Measurements from ENCODE around the gene MRTFA. TPM values are rescaled to one million over a fixed set of nuclear protein-coding genes. Genes with fewer than 3 reads are reported as not detected.

Gene MRTFA
- polyA plus RNA-seq, 1 of the 3 experiments (the other 2 are of a cell fraction): 5.8 TPM

- Histone ChIP-seq H3K9me3 (no peaks in the 10 kb centered on the region), H3K27me3 (ENCODE audit: insufficient read depth) (no peaks in the 10 kb centered on the region), H3K9ac (no peak overlapping the region), H3F3A (replicated peaks; ENCODE audit: insufficient read depth) (no peaks in the 10 kb centered on the region), H3K27ac (ENCODE audit: low read depth in 2 of 2, low read length in 1 of 2) (peak overlapping the region in 1 of 2 experiments; percentile 2; a peak in 1 of 4 replicates), H3K4me1 (ENCODE audit: control insufficient read depth in 1 of 2, insufficient read depth in 2 of 2, low read depth in 1 of 2, low read length in 1 of 2) (no peaks in the 10 kb centered on the region; a peak in 2 of 4 replicates), H3K36me3 (replicated peaks in 1 of 2; ENCODE audit: control insufficient read depth in 1 of 2, insufficient read depth in 2 of 2, low read length in 1 of 2) (no peaks in the 10 kb centered on the region), H4K20me1 (ENCODE audit: insufficient read depth) (no peaks in the 10 kb centered on the region), H2AFZ (ENCODE audit: low read depth) (no peak overlapping the region), H3K79me2 (ENCODE audit: insufficient read depth) (peaks cover 58% of the 10 kb centered on the region), H3K4me3 (ENCODE audit: low read depth in 2 of 2, low read length in 1 of 2) (no peak overlapping the region), H3K9me2 (no peaks in the 10 kb centered on the region), H3K4me2 (no peak overlapping the region)
- POLR2A ChIA-PET: no interaction called here
- CTCF ChIA-PET: no interaction called here
- DNase-seq: no peak
- TF ChIP-seq RCOR1 (IDR thresholded peaks at IDR 0.05; ENCODE audit: low read length): peak; percentile 12; the same call in 1 of the 2 replicates
- no peak for TF ChIP-seq EZH2phosphoT487 (IDR thresholded peaks at IDR 0.05; ENCODE audit: borderline replicate concordance, low read depth)
- peak; percentile 62 for TF ChIP-seq GATA2 (CRISPR knock-in tag; IDR thresholded peaks at IDR 0.05)
- WGBS (ENCODE audit: low lambda C conversion rate): 81% methylated on average over 1 of the region's 1 CpG
These were observed 169.5 kb downstream of the MRTFA start for GRCh38 chr22:40466976-40467375.

- WGBS (ENCODE audit: low lambda C conversion rate): 94% methylated on average over 5 of the region's 5 CpGs
- no peak overlapping the region for H3K4me3 ChIP-seq (ENCODE audit: low read depth in 2 of 2, low read length in 1 of 2)
- no peaks in the 10 kb centered on the region for H3F3A ChIP-seq (replicated peaks; ENCODE audit: insufficient read depth)
- H3K9ac ChIP-seq: no peak overlapping the region
- TF ChIP-seq FOSL2 (IDR thresholded peaks at IDR 0.05; ENCODE audit: borderline replicate concordance, low read depth) (no peak), FOXM1 (IDR thresholded peaks at IDR 0.05; ENCODE audit: low read depth) (no peak), TEAD4 (IDR thresholded peaks at IDR 0.05; ENCODE audit: borderline replicate concordance, insufficient read depth) (no peak), TAF1 (IDR thresholded peaks at IDR 0.05; ENCODE audit: borderline replicate concordance, low read depth, low read length) (no peak), GABPA (IDR thresholded peaks at IDR 0.05; ENCODE audit: low read depth) (no peak), USF2 (IDR thresholded peaks at IDR 0.05; ENCODE audit: borderline replicate concordance, low read depth, low read length) (no peak), MEF2A (IDR thresholded peaks at IDR 0.05; ENCODE audit: borderline replicate concordance, low read depth) (no peak), EP300 (IDR thresholded peaks at IDR 0.05; ENCODE audit: borderline replicate concordance in 1 of 2, low read depth in 1 of 2, low read length in 1 of 2) (no peak), TCF12 (IDR thresholded peaks at IDR 0.05) (no peak), NRF1 (IDR thresholded peaks at IDR 0.05; ENCODE audit: low read depth, low read length) (no peak), RAD21 (IDR thresholded peaks at IDR 0.05; ENCODE audit: low read length) (no peak), POLR2AphosphoS5 (IDR thresholded peaks at IDR 0.05; ENCODE audit: low read depth, low read length) (no peak), YY1 (IDR thresholded peaks at IDR 0.05; ENCODE audit: low read depth) (no peak), MXI1 (IDR thresholded peaks at IDR 0.05; ENCODE audit: low read depth, low read length) (no peak), RCOR1 (IDR thresholded peaks at IDR 0.05; ENCODE audit: low read length) (no peak), ELF1 (IDR thresholded peaks at IDR 0.05) (no peak), PBX3 (IDR thresholded peaks at IDR 0.05) (no peak)
- H3K9me3 ChIP-seq: no peaks in the 10 kb centered on the region
- no peaks in the 10 kb centered on the region for H3K27me3 ChIP-seq (ENCODE audit: insufficient read depth)
- no peak overlapping the region for H2AFZ ChIP-seq (ENCODE audit: low read depth)
- peaks cover 31% of the 10 kb centered on the region for H3K79me2 ChIP-seq (ENCODE audit: insufficient read depth)
- CTCF ChIA-PET: interaction anchor here (0.8 kb wide), 1 partner anchor 26 kb away, joined by 3 read pairs; no protein-coding TSS in a partner anchor
- peaks cover 0 to 4% of the 10 kb centered on the region in 2 experiments for H3K36me3 ChIP-seq (replicated peaks in 1 of 2; ENCODE audit: control insufficient read depth in 1 of 2, insufficient read depth in 2 of 2, low read length in 1 of 2)
- no peaks in the 10 kb centered on the region; a peak in 2 of 4 replicates for H3K4me1 ChIP-seq (ENCODE audit: control insufficient read depth in 1 of 2, insufficient read depth in 2 of 2, low read depth in 1 of 2, low read length in 1 of 2)
- POLR2A ChIA-PET: no interaction called here
- no peak overlapping the region for H3K27ac ChIP-seq (ENCODE audit: low read depth in 2 of 2, low read length in 1 of 2)
- no peak overlapping the region for H3K4me2 ChIP-seq
- H4K20me1 ChIP-seq (ENCODE audit: insufficient read depth): no peaks in the 10 kb centered on the region
- no peak for DNase-seq
- H3K9me2 ChIP-seq: no peaks in the 10 kb centered on the region
These were observed 172.8 kb downstream of the MRTFA start for GRCh38 chr22:40463683-40464082.

Measured in SK-N-SH (cell line).